Measurements from ENCODE around the gene PLEKHM2.

PLEKHM2 gene

DNA sequence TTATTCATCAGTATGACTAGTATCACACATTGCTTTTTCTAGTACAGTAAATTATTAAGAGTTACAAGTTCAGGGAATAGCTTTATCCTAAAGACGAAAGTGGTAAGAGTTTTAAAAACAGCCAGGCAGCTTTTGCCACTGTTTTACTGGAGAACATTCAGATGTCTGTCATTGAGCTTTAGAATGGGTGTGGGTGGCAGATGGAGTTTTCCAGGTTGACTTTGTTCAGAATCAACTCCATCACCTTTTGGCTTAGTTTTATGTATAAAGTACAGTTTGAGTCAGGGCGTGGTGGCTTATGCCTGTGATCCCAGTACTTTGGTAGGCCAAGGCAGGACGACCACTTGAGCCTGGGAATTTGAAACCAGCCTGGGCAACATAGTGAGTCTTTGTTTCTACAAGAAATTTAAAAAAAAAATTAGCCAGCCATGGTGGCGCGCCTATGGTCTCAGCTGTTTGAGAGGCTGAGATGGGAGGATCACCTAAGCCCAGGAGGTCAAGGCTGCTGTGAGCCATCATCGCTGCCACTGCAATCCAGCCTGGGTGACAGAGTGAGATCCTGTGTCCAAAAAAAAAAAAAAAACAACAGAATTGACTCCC, 29.9 kb upstream of the PLEKHM2 start:
- H3K4me3 ChIP-seq (ENCODE audit: severe bottlenecking): no peak overlapping the region

DNA sequence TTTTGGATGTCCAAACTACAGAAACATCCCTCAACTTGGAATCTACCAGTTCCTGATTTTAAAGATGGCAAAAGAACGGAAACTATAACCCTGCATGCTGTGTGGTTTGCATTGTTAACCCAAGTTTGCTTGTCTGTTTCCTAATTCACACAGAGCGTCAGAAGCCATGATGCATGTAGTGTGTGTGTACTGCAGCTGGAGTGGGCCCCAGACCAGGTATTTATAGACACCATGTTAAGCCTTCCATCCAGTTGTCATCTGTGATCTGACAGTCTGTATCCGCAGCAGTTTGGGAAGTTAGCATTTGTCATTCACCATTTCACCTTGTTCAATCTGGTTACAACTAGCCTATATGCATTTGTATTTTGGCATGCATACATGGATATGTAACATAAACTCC, 27.7 kb upstream of the PLEKHM2 start:
- Histone ChIP-seq H3K36me3 (ENCODE audit: low read depth) (peaks cover 80% of the 10 kb centered on the region), H3K27ac (ENCODE audit: poor library complexity, severe bottlenecking) (no peak overlapping the region), H3K9me3 (ENCODE audit: severe bottlenecking) (no peaks in the 10 kb centered on the region), H3K4me3 (ENCODE audit: severe bottlenecking) (no peak overlapping the region), H3K4me1 (ENCODE audit: insufficient read depth, poor library complexity, severe bottlenecking) (peaks cover 12% of the 10 kb centered on the region), H3K27me3 (ENCODE audit: insufficient read depth, poor library complexity, severe bottlenecking) (no peaks in the 10 kb centered on the region)
- DNase-seq (ENCODE audit: low spot score) (no peak), ATAC-seq (ENCODE audit: low read depth) (no peak)
- TF ChIP-seq, protein P1, sequence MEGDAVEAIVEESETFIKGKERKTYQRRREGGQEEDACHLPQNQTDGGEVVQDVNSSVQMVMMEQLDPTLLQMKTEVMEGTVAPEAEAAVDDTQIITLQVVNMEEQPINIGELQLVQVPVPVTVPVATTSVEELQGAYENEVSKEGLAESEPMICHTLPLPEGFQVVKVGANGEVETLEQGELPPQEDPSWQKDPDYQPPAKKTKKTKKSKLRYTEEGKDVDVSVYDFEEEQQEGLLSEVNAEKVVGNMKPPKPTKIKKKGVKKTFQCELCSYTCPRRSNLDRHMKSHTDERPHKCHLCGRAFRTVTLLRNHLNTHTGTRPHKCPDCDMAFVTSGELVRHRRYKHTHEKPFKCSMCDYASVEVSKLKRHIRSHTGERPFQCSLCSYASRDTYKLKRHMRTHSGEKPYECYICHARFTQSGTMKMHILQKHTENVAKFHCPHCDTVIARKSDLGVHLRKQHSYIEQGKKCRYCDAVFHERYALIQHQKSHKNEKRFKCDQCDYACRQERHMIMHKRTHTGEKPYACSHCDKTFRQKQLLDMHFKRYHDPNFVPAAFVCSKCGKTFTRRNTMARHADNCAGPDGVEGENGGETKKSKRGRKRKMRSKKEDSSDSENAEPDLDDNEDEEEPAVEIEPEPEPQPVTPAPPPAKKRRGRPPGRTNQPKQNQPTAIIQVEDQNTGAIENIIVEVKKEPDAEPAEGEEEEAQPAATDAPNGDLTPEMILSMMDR (IDR thresholded peaks at IDR 0.05; ENCODE audit: poor library complexity, severe bottlenecking): no peak

More for the DNA sequence above, 29.9 kb upstream of the PLEKHM2 start:
- H3K27me3 ChIP-seq (ENCODE audit: insufficient read depth, poor library complexity, severe bottlenecking): no peaks in the 10 kb centered on the region
- TF ChIP-seq, protein P1 (IDR thresholded peaks at IDR 0.05; ENCODE audit: poor library complexity, severe bottlenecking): no peak
- DNase-seq (ENCODE audit: low spot score) (no peak), ATAC-seq (ENCODE audit: low read depth) (no peak)
- H3K27ac ChIP-seq (ENCODE audit: poor library complexity, severe bottlenecking): no peak overlapping the region
- H3K4me1 ChIP-seq (ENCODE audit: insufficient read depth, poor library complexity, severe bottlenecking): peaks cover 12% of the 10 kb centered on the region
- peaks cover 78% of the 10 kb centered on the region for H3K36me3 ChIP-seq (ENCODE audit: low read depth)
- no peaks in the 10 kb centered on the region for H3K9me3 ChIP-seq (ENCODE audit: severe bottlenecking)

DNA sequence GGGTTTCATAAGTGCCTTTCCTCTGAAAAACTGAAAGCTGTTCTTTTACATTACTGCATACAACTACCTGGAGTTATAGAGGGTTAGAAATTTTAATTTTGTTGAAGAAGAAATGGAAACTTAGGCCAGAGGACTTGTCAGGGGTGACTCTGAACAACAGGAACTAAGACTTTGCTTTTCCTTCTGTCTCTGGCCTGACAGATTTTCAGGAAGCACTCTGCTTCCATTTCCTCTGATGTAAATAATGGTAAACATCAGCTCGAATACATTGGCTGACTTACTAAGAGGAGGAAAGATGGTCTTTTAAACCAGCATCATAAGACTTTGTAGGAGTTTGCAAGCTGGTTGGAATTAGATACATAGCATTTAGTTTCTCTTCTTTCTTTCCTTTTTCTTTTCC, 27.1 kb upstream of the PLEKHM2 start:
- DNase-seq (ENCODE audit: low spot score) (no peak), ATAC-seq (ENCODE audit: low read depth) (no peak)
- Histone ChIP-seq H3K4me1 (ENCODE audit: insufficient read depth, poor library complexity, severe bottlenecking) (peaks cover 12% of the 10 kb centered on the region), H3K9me3 (ENCODE audit: severe bottlenecking) (no peaks in the 10 kb centered on the region), H3K36me3 (ENCODE audit: low read depth) (peaks cover 83% of the 10 kb centered on the region), H3K27me3 (ENCODE audit: insufficient read depth, poor library complexity, severe bottlenecking) (no peaks in the 10 kb centered on the region), H3K27ac (ENCODE audit: poor library complexity, severe bottlenecking) (no peak overlapping the region), H3K4me3 (ENCODE audit: severe bottlenecking) (no peak overlapping the region)
- TF ChIP-seq, protein P1 (IDR thresholded peaks at IDR 0.05; ENCODE audit: poor library complexity, severe bottlenecking): no peak

DNA sequence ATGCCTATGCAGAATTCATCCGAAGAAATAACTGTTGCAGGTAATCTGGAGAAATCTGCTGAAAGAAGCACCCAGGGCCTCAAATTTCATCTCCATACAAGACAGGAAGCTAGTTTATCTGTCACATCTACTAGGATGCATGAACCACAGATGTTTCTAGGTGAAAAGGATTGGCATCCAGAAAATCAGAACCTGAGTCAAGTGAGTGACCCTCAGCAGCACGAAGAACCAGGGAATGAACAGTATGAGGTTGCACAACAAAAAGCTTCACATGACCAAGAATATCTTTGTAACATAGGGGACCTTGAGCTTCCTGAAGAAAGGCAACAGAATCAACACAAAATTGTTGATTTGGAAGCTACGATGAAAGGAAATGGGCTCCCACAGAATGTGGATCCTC, 24.0 kb upstream of the PLEKHM2 start:
- peaks cover 66% of the 10 kb centered on the region for H3K36me3 ChIP-seq (ENCODE audit: low read depth)

DNA sequence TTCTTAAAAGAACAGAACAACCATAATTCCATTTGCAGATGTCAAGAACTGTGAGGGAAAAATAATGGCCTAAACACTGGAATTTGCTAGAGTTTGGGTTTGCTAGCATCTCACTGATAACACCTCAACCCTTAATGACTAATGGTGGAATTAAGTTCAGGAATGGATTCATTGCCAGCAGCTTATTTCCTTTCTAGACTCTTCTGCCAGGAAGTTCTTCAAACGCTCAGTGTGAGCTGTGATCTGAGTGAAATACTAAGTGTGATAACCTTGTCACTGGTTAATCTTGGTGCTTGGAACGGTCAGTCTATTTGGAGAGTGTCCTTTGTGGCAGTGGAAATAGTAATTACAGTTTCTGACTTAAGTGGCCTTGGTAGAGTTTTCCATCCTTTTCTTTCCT, 21.6 kb upstream of the PLEKHM2 start:
- TF ChIP-seq, protein P1 (IDR thresholded peaks at IDR 0.05; ENCODE audit: poor library complexity, severe bottlenecking): no peak
- Histone ChIP-seq H3K36me3 (ENCODE audit: low read depth) (peaks cover 49% of the 10 kb centered on the region), H3K27ac (ENCODE audit: poor library complexity, severe bottlenecking) (no peak overlapping the region), H3K4me3 (ENCODE audit: severe bottlenecking) (no peak overlapping the region), H3K4me1 (ENCODE audit: insufficient read depth, poor library complexity, severe bottlenecking) (no peaks in the 10 kb centered on the region), H3K9me3 (ENCODE audit: severe bottlenecking) (no peaks in the 10 kb centered on the region), H3K27me3 (ENCODE audit: insufficient read depth, poor library complexity, severe bottlenecking) (no peaks in the 10 kb centered on the region)
- DNase-seq (ENCODE audit: low spot score) (no peak), ATAC-seq (ENCODE audit: low read depth) (no peak)

More for the DNA sequence above, 24.0 kb upstream of the PLEKHM2 start:
- DNase-seq (ENCODE audit: low spot score) (no peak), ATAC-seq (ENCODE audit: low read depth) (no peak)
- no peaks in the 10 kb centered on the region for H3K9me3 ChIP-seq (ENCODE audit: severe bottlenecking)
- H3K4me3 ChIP-seq (ENCODE audit: severe bottlenecking): no peak overlapping the region
- H3K27me3 ChIP-seq (ENCODE audit: insufficient read depth, poor library complexity, severe bottlenecking): no peaks in the 10 kb centered on the region
- no peak overlapping the region for H3K27ac ChIP-seq (ENCODE audit: poor library complexity, severe bottlenecking)
- peaks cover 7% of the 10 kb centered on the region for H3K4me1 ChIP-seq (ENCODE audit: insufficient read depth, poor library complexity, severe bottlenecking)
- TF ChIP-seq, protein P1 (IDR thresholded peaks at IDR 0.05; ENCODE audit: poor library complexity, severe bottlenecking): no peak
